22Rv1 (cell line): ENCODE data around the gene B4GALT2.

Experiments used
- H3K27ac ChIP-seq: fragments of 450-650 bp; 2 replicates; pipeline ENCODE4 v1.5.1; 2017
- ZFX ChIP-seq: fragments of 450-650 bp; IDR thresholded peaks from 2 replicates; pipeline ENCODE4 v1.6.1; 2017; ENCODE audit warnings: antibody characterized with exemption, borderline replicate concordance
- TF ChIP-seq, protein P1 (sequence below): fragments of 450-650 bp; IDR thresholded peaks from 2 replicates; pipeline ENCODE4 v1.5.1; 2017; ENCODE audit warnings: mild to moderate bottlenecking

Gene B4GALT2

DNA sequence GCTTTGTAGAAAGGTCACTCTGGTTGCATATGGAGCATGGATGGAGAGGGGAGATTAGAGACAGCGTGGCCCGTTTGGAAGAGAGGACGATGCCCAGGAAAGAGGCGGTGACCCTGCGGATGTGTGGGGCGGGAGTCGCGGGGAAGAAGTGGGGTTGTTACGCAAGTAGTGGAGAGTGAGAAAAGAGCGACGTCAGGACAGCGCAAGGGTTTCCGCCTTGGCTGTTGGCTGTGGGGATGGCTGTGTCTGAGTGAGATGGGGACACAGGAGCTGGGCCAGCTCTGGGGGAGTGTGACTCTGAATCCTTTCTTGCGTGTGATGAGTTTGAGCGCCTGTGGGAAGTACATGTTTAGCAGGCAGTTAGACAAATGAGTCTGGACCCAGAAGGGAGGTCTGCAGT lies 3.8 kb downstream of the B4GALT2 start:
- H3K27ac ChIP-seq = no peak overlapping the region
- TF ChIP-seq, protein P1, sequence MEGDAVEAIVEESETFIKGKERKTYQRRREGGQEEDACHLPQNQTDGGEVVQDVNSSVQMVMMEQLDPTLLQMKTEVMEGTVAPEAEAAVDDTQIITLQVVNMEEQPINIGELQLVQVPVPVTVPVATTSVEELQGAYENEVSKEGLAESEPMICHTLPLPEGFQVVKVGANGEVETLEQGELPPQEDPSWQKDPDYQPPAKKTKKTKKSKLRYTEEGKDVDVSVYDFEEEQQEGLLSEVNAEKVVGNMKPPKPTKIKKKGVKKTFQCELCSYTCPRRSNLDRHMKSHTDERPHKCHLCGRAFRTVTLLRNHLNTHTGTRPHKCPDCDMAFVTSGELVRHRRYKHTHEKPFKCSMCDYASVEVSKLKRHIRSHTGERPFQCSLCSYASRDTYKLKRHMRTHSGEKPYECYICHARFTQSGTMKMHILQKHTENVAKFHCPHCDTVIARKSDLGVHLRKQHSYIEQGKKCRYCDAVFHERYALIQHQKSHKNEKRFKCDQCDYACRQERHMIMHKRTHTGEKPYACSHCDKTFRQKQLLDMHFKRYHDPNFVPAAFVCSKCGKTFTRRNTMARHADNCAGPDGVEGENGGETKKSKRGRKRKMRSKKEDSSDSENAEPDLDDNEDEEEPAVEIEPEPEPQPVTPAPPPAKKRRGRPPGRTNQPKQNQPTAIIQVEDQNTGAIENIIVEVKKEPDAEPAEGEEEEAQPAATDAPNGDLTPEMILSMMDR = no peak

DNA sequence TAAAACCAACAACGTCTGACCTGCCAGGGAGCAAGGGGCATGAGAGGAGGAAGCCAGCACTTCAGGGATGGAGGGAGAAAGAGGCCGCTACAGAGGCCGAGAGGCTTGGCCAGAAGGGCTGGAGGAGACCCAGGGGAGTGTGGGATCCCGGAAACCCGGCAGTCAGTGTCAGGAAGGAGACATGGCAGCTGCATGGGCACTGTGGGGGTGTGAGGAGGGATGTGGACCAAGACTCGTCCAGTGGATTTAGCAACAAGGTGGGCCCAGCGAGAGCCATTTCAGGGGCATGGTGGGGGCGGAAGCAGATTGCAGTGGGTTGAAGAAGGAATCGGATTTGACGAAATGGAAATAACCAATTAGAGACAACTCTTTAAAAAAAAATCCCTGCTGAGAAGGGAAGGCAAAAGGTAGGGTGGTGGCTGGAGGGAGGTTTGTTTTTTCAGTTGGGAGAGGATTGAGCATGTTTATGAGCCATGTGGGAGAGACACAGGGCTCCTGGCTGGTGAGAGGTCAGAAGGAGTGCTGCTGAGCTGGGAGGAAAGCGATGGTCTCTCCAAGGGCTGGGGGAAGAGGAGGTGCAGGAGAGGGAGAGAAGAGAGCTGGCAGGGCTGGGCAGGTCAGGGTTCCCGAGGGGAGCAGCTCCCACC lies 4.4 kb downstream of the B4GALT2 start:
- H3K27ac ChIP-seq = no peak overlapping the region
- TF ChIP-seq ZFX = no peak
- TF ChIP-seq, protein P1 = no peak

DNA sequence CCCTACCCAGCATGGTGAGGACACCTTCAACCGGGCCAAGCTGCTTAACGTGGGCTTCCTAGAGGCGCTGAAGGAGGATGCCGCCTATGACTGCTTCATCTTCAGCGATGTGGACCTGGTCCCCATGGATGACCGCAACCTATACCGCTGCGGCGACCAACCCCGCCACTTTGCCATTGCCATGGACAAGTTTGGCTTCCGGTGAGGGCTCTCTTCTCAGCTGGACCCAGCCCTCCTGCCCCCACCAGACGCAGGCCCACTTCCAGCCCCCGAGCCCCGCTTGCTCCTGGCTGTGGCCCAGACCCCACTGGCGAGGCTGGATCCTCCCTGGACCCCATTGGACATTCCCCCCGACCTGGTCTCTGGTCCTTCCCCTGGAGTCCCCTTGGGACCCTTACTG lies 5.8 kb downstream of the B4GALT2 start:
- TF ChIP-seq, protein P1 = no peak
- no peak for TF ChIP-seq ZFX
- H3K27ac ChIP-seq = no peak overlapping the region

GRCh38 chr1:43985984-43986595 lies 7.1 kb downstream of the B4GALT2 start:
- H3K27ac ChIP-seq = no peak overlapping the region
- TF ChIP-seq, protein P1 = no peak
- TF ChIP-seq ZFX = no peak

DNA sequence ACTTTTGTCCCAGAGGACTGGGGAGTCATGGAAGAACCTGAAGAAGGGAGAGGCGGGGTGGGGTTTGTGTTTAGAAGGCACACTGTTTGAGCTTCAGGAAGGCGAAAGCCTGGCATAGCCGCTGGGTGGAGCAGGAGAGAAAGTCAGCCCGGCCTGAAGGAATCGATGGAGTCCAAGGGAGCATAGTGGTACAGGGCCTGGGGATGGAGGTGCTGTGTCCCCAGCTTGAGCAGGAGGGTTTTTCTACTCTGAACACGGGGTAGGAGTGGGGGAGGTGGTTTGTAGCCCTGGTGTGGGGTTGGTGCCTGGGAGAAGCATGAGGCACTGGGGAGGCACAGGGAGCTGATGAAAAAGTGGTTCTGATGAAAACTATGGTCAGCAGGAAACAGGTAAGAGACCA lies 7.7 kb downstream of the B4GALT2 start:
- TF ChIP-seq ZFX = no peak
- TF ChIP-seq, protein P1 = no peak
- no peak overlapping the region for H3K27ac ChIP-seq

GRCh38 chr1:43987159-43987902 lies 8.3 kb downstream of the B4GALT2 start:
- H3K27ac ChIP-seq = no peak overlapping the region
- TF ChIP-seq ZFX = no peak
- TF ChIP-seq, protein P1 = no peak
